ENCODE results near the gene RNFT2. TPM values are rescaled to one million over a fixed set of nuclear protein-coding genes. Genes with fewer than 3 reads are reported as not detected.

Gene RNFT2
- total RNA-seq, 4 donors from 2014 or later, result 0.26 to 0.38 TPM; not detected in 2

GRCh38 chr12:116839287-116839830 lies 101.2 kb downstream of the RNFT2 start:
- no peak overlapping the region for H3K27ac ChIP-seq
- intact Hi-C loops (cut with DNase I), result no loop called here
- no peaks in the 10 kb centered on the region for H3K4me1 ChIP-seq
- no peak overlapping the region for H3K4me3 ChIP-seq
- H3K27me3 ChIP-seq, result no peaks in the 10 kb centered on the region
- TF ChIP-seq POLR2A (IDR thresholded peaks at IDR 0.05) (no peak), CTCF (IDR thresholded peaks at IDR 0.05) (no peak)
- H3K9me3 ChIP-seq, result no peaks in the 10 kb centered on the region
- no peak for DNase-seq
- WGBS, 2 donors, result 82 to 84% methylated on average over 3 of the region's 3 CpGs
- no peaks in the 10 kb centered on the region for H3K36me3 ChIP-seq

- H3K9me3 ChIP-seq, result no peaks in the 10 kb centered on the region
- intact Hi-C loops (cut with DNase I), result no loop called here
- no peaks in the 10 kb centered on the region for H3K36me3 ChIP-seq
- H3K27me3 ChIP-seq, result no peaks in the 10 kb centered on the region
- no peaks in the 10 kb centered on the region for H3K4me1 ChIP-seq
- H3K27ac ChIP-seq, result no peak overlapping the region
- TF ChIP-seq POLR2A (IDR thresholded peaks at IDR 0.05) (no peak), CTCF (IDR thresholded peaks at IDR 0.05) (no peak)
- H3K4me3 ChIP-seq, result no peak overlapping the region
- 100% methylated on average over 1 of the region's 6 CpGs for WGBS, 2 donors
- no peak for DNase-seq
These were observed 105.0 kb downstream of the RNFT2 start for GRCh38 chr12:116843085-116843484.

- 87 to 89% methylated on average over 3 to 9 of the region's 23 CpGs for WGBS, 2 donors
- no peaks in the 10 kb centered on the region for H3K36me3 ChIP-seq
- TF ChIP-seq POLR2A (IDR thresholded peaks at IDR 0.05), result no peak
- TF ChIP-seq CTCF (IDR thresholded peaks at IDR 0.05), result no peak
- H3K4me3 ChIP-seq, result no peak overlapping the region
- no peak overlapping the region for H3K27ac ChIP-seq
- intact Hi-C loops (cut with DNase I), result no loop called here
- no peaks in the 10 kb centered on the region for H3K4me1 ChIP-seq
- no peaks in the 10 kb centered on the region for H3K9me3 ChIP-seq
- no peak for DNase-seq
- H3K27me3 ChIP-seq, result peaks cover 0 to 19% (median 0%) of the 10 kb centered on the region in 4 donors
These were observed 111.1 kb downstream of the RNFT2 start for GRCh38 chr12:116849216-116849615.

GRCh38 chr12:116852303-116852702 lies 114.2 kb downstream of the RNFT2 start:
- no peak for DNase-seq
- TF ChIP-seq CTCF (IDR thresholded peaks at IDR 0.05) (no peak), POLR2A (IDR thresholded peaks at IDR 0.05) (no peak)
- Histone ChIP-seq H3K4me3 (no peak overlapping the region), H3K27me3 (peaks cover 0 to 49% (median 0%) of the 10 kb centered on the region in 4 donors), H3K9me3 (no peaks in the 10 kb centered on the region), H3K4me1 (peaks cover 0 to 7% (median 0%) of the 10 kb centered on the region in 3 donors), H3K36me3 (no peaks in the 10 kb centered on the region), H3K27ac (no peak overlapping the region)
- intact Hi-C loops (cut with DNase I), result no loop called here
- WGBS, 2 donors, result 69 to 84% methylated on average over 4 to 6 of the region's 6 CpGs

- intact Hi-C loops (cut with DNase I), result no loop called here
- DNase-seq, result no peak
- Histone ChIP-seq H3K36me3 (no peaks in the 10 kb centered on the region), H3K4me3 (no peak overlapping the region), H3K4me1 (peaks cover 0 to 7% (median 0%) of the 10 kb centered on the region in 3 donors), H3K27me3 (peaks cover 0 to 61% (median 0%) of the 10 kb centered on the region in 4 donors), H3K9me3 (no peaks in the 10 kb centered on the region), H3K27ac (no peak overlapping the region)
- WGBS, 2 donors, result 64 to 84% methylated on average over 5 of the region's 5 CpGs
- TF ChIP-seq CTCF (IDR thresholded peaks at IDR 0.05) (no peak), POLR2A (IDR thresholded peaks at IDR 0.05) (no peak)
These were observed 115.4 kb downstream of the RNFT2 start for GRCh38 chr12:116853507-116853906.

Data from esophagus squamous epithelium (tissue), 5 donors.